K562 (cell line): ENCODE results near the gene KDM2A. TPM values are rescaled to one million over a fixed set of nuclear protein-coding genes. Genes with fewer than 3 reads are reported as not detected.

ENCODE experiments used
- ATAC-seq: fragments of 200-7000 bp; cut with Tn5 transposase; 3 replicates; pipeline ENCODE4 v1.9.1; 2020; ENCODE audit warnings: moderate library complexity
- BruUV-seq: library from RNA; stranded (reverse); fragments of 400-500 nt; replicated peaks from 2 replicates; lab custom pipeline; 2021; lab: Mats Ljungman, UMichigan
- CTCF ChIA-PET: fragments of 300-600 bp; formaldehyde crosslinking; extraction: SDS; loops from one replicate; lab custom pipeline; 2021; ENCODE audit warnings: low intra/inter-chr PET ratio; lab: Yijun Ruan, JAX
- POLR2A ChIA-PET: fragments of 300-600, 350-650 bp; sonication (Branson Sonifier 250); formaldehyde crosslinking; extraction: SDS; loops from one replicate; lab custom pipeline; 2021; ENCODE audit warnings: antibody characterized with exemption, inconsistent platforms; lab: Yijun Ruan, JAX
- DNase-seq, 4 experiments: peaks; one replicate each; pipeline versions ENCODE4 v3.0.0 to v3.0.0-alpha.2; 2011 to 2018; ENCODE audit warnings: low spot score in 3 of 4, mixed read lengths in 3 of 4; ENCODE audit errors: extremely low read depth in 1 of 4
- FAIRE-seq: peaks from 2 replicates; lab custom pipeline; 2011; peaks lifted over from hg19 to GRCh38; lab: Jason Lieb, UNC
- H2AFZ ChIP-seq: 2 replicates; pipeline ENCODE4 v1.6.0; 2011; ENCODE audit warnings: low read depth, low read length, control low read depth, inconsistent platforms
- H3K27ac ChIP-seq: fragments of 200-600 bp; 3 replicates; pipeline ENCODE4 v1.8.0; 2011; ENCODE audit warnings: low read depth, mild to moderate bottlenecking, control low read depth, inconsistent platforms, low read length, moderate library complexity, mixed read lengths; ENCODE audit errors: extremely low read depth
- H3K27me3 ChIP-seq, 2 experiments: fragments of 300-600 bp in 1 of 2; 2 replicates in 1 of 2; 3 replicates in 1 of 2; pipeline versions ENCODE4 v1.6.0 to v1.8.0; 2011; ENCODE audit warnings: inconsistent platforms in 2 of 2, low read length in 2 of 2, mild to moderate bottlenecking in 1 of 2, mixed read lengths in 1 of 2, moderate library complexity in 1 of 2; ENCODE audit not compliant: control insufficient read depth in 2 of 2, insufficient read depth in 2 of 2
- H3K36me3 ChIP-seq: fragments of 300-600 bp; 3 replicates; pipeline ENCODE4 v1.8.0; 2011; ENCODE audit warnings: mild to moderate bottlenecking, low read length, inconsistent platforms; ENCODE audit not compliant: control insufficient read depth, insufficient read depth
- H3K4me1 ChIP-seq, 2 experiments: fragments of 200-600 bp in 1 of 2; replicated peaks in 1 of 2; 2 replicates in 1 of 2; 3 replicates in 1 of 2; pipeline versions ENCODE4 v1.5.1 to v1.8.0; 2011; ENCODE audit warnings: inconsistent platforms in 2 of 2, low read length in 2 of 2, mild to moderate bottlenecking in 1 of 2, mixed read lengths in 1 of 2, moderate library complexity in 1 of 2; ENCODE audit not compliant: control insufficient read depth in 2 of 2, insufficient read depth in 2 of 2
- H3K4me2 ChIP-seq: 2 replicates; pipeline ENCODE4 v1.6.1; 2011; ENCODE audit warnings: low read length, control low read depth, inconsistent platforms, mixed read lengths; ENCODE audit not compliant: insufficient read depth
- H3K4me3 ChIP-seq: fragments of 200-600 bp; sonication (generic), shearing (Covaris generic); 2 replicates; pipeline ENCODE4 v1.5.1; 2016; ENCODE audit warnings: control low read depth, inconsistent platforms
- H3K79me2 ChIP-seq: fragments of 200-600 bp; 3 replicates; pipeline ENCODE4 v1.8.0; 2011; ENCODE audit warnings: low read length, inconsistent platforms; ENCODE audit not compliant: control insufficient read depth, insufficient read depth
- H3K9ac ChIP-seq, 2 experiments: 2 replicates each; pipeline versions ENCODE4 v1.6.0 to v1.6.1; 2011; ENCODE audit warnings: low read depth in 2 of 2, low read length in 2 of 2, control low read depth in 1 of 2, inconsistent platforms in 1 of 2, mild to moderate bottlenecking in 1 of 2, mixed read lengths in 1 of 2; ENCODE audit not compliant: insufficient read depth in 1 of 2
- H3K9me1 ChIP-seq: one replicate; pipeline ENCODE4 v1.6.0; 2011; ENCODE audit warnings: inconsistent platforms, mild to moderate bottlenecking, low read length, moderate library complexity; ENCODE audit not compliant: control insufficient read depth, insufficient read depth
- H3K9me3 ChIP-seq: replicated peaks from 2 replicates; pipeline ENCODE4 v1.5.1; 2011; ENCODE audit warnings: low read depth, low read length, inconsistent platforms; ENCODE audit not compliant: control insufficient read depth, insufficient read depth
- H4K20me1 ChIP-seq: replicated peaks from 2 replicates; pipeline ENCODE4 v1.6.1; 2011; ENCODE audit warnings: low read length, inconsistent platforms, mixed read lengths; ENCODE audit not compliant: control insufficient read depth, insufficient read depth
- CBFA2T3 ChIP-seq: fragments of 450-650 bp; IDR thresholded peaks from 2 replicates; pipeline ENCODE4 v1.6.1; 2017
- WGBS: fragments of 100-300 bp; shearing (Covaris generic); methylation state at CpG from one replicate; pipeline ENCODE4 v1.1.6; 2016; ENCODE audit warnings: low coverage, mixed read lengths; ENCODE audit not compliant: insufficient coverage; ENCODE audit errors: missing lambda C conversion rate; 5-methylcytosine and 5-hydroxymethylcytosine counted together
- in situ Hi-C: fragments of 300-500 bp; cut with MboI; formaldehyde crosslinking; loops from 4 replicates; pipeline ENCODE4 v1.15.0; 2018; ENCODE audit warnings: inconsistent platforms, mixed read lengths
- intact Hi-C: fragments of 100-400 bp; cut with micrococcal nuclease; formaldehyde crosslinking; loops from 2 replicates; pipeline ENCODE4 v1.14.2; 2022
- polyA plus RNA-seq, 8 experiments: library from polyadenylated mRNA; depleted of rRNA in 4 of 8; stranded (reverse) in 5 of 8; unstranded in 3 of 8; fragments of >200 nt; fragmentation: Nextera tagmentation in 2 of 8; fragmentation: Illumina TruSeq in 1 of 8; extraction: Ambion mirVana in 2 of 8; extraction: Trizol in 1 of 8; gene quantifications; 2 replicates each; pipeline versions ENCODE4 v1.2.1 to v1.2.3, GENCODE V29; 2011 to 2014; ENCODE audit warnings: inconsistent platforms in 1 of 8, missing spikeins in 1 of 8
- total RNA-seq, 7 experiments: library from RNA; depleted of rRNA in 6 of 7; stranded (reverse); fragments of >200 nt in 6 of 7; fragmentation: Illumina TruSeq in 2 of 7; extraction: Trizol in 2 of 7; gene quantifications; 2 replicates each; pipeline versions ENCODE4 v1.2.1 to v1.2.3, GENCODE V29; 2011 to 2021; ENCODE audit warnings: low replicate concordance in 1 of 7
- TF ChIP-seq, protein P1 (sequence below): fragments of 250-450 bp; sonication (Bioruptor Pico); IDR thresholded peaks from 2 replicates; pipeline ENCODE4 v1.5.0; 2021; ENCODE audit warnings: mild to moderate bottlenecking, moderate library complexity

The KDM2A gene
- total and polyA plus RNA-seq, 9 of the 15 experiments (the other 6 are each of a cell fraction or from before 2014, with no cell fraction given) = 5.0 to 39.3 (median 21.3) TPM

DNA sequence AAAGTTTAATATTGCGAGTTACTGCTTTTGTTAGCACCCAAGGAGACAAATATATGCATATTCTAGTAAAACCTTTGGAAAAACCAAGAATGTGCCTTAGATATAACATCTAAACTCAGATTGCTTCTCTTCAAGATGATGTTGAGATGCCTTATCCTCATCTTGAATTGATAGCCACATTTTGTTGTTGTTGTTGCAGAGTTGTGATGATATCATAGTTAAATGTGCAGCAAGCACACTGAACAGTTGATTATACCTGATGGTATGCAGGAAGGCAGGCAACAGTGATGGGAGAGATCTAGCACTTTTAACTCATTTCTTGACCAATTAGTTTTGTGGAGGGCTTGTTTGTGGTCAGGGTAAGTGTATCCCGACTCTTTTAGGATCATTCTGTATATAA, 48.0 kb downstream of the KDM2A start:
- ATAC-seq (no peak), FAIRE-seq (peak; percentile 44), DNase-seq (no peak)
- in situ Hi-C loops = no loop called here
- POLR2A ChIA-PET = interaction anchor here (0.8 to 2.7 kb wide), 2 partner anchors 9 to 13 kb away, joined by 3 to 10 read pairs; no protein-coding TSS in a partner anchor
- H3K9me1 ChIP-seq = no peaks in the 10 kb centered on the region
- H3K4me2 ChIP-seq = no peak overlapping the region
- peaks cover 83% of the 10 kb centered on the region for H3K79me2 ChIP-seq
- H3K27ac ChIP-seq = no peak overlapping the region
- H3K4me3 ChIP-seq = no peak overlapping the region
- no peak overlapping the region for H2AFZ ChIP-seq
- intact Hi-C loops = no loop called here
- no peaks in the 10 kb centered on the region for H3K9me3 ChIP-seq
- H3K27me3 ChIP-seq = no peaks in the 10 kb centered on the region
- H3K9ac ChIP-seq = no peak overlapping the region
- 0 out of 2 replicates have a peak, but pooled peaks cover 6% of the 10 kb centered on the region for H4K20me1 ChIP-seq
- 0 out of 2 replicates have a peak, but pooled peaks have one; percentile 6 for TF ChIP-seq CBFA2T3
- TF ChIP-seq, protein P1, sequence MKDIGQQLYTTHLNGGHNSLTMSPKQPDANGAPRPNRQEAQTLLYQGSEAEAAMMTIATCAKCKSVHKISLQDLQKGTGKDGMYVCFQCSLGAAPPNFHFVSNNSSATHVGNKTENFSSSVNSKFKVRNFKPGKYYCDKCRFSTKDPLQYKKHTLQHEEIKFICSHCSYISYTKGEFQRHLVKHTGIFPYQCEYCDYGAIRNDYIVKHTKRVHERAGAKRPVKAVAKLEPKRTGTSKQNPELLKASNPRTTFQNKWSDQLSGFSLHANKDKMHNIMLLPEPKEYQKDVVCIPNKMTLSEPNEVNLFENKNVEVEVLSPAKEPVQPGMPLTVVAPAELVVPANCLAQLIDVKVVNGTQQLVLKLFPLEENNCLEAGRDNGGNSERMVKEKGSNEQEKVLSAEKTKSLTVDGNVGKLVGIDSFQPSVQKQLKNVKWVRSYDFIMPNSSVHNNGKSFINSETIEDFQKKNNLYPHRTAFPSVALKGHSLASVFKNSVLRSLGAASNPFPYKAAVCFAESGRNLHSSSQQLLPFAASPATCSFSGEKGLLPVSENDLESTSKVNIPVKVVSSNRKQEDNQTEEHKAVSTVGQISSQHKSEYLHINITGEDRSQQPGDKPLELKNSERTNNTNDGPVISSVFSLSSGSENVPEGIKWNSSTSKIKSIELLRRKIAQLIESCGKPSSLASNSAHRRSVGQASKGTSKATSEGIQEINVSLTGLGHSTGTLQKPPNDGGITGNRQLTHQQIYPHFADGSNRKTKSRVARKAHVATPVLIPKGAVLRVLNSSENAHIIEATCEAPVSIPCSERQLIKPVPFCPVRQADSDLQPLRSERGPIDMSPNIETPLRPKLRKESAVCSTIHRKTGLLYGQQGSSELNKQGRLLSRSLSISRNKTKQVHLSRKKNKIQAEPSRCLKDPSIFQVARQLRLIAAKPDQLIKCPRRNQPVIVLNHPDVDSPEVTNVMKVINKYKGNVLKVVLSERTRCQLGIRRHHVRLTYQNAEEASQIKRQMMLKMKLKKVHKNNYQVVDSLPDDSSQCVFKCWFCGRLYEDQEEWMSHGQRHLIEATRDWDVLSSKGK (CRISPR knock-in tag) = no peak
- peaks cover 3% of the 10 kb centered on the region; the same call in 2 of the 3 replicates for H3K36me3 ChIP-seq
- BruUV-seq = no TSS peak
- WGBS = 62% methylated on average over 2 of the region's 2 CpGs
- peaks cover 9 to 20% of the 10 kb centered on the region in 2 experiments; a peak in 4 of 5 replicates for H3K4me1 ChIP-seq
- CTCF ChIA-PET = no interaction called here
